WERI-Rb-1 (cell line): ENCODE results near the gene TEDC1.
"Not testable (repeated sequence)": the region's sequence is repeated elsewhere in the genome, so short reads cannot be mapped to it uniquely, and the experiment has no call there.

Experiments used
- DNase-seq: peaks from one replicate; pipeline ENCODE4 v3.0.0-alpha.2; 2020
- H3K27ac ChIP-seq: fragments of 250-450 bp; sonication (Bioruptor Pico); 2 replicates; pipeline ENCODE4 v1.5.1; 2020; ENCODE audit warnings: mild to moderate bottlenecking, moderate library complexity
- H3K27me3 ChIP-seq: fragments of 250-450 bp; sonication (Bioruptor Pico); 2 replicates; pipeline ENCODE4 v1.5.1; 2021; ENCODE audit warnings: mild to moderate bottlenecking, low read depth, moderate library complexity; ENCODE audit not compliant: insufficient read depth, severe bottlenecking
- H3K36me3 ChIP-seq: fragments of 250-450 bp; sonication (Bioruptor Pico); 2 replicates; pipeline ENCODE4 v1.5.1; 2020; ENCODE audit warnings: mild to moderate bottlenecking, moderate library complexity
- H3K4me3 ChIP-seq: 2 replicates; pipeline ENCODE4 v1.5.1; 2011; ENCODE audit warnings: low read depth, mild to moderate bottlenecking, control low read depth, low read length
- H3K9me3 ChIP-seq: fragments of 250-450 bp; sonication (Bioruptor Pico); 2 replicates; pipeline ENCODE4 v1.5.1; 2021; ENCODE audit warnings: mild to moderate bottlenecking, moderate library complexity; ENCODE audit not compliant: severe bottlenecking
- CTCF ChIP-seq: IDR thresholded peaks from 2 replicates; pipeline ENCODE4 v1.5.1; 2011; ENCODE audit warnings: low read depth, mild to moderate bottlenecking, control low read depth, inconsistent platforms, low read length

The TEDC1 gene

GRCh38 chr14:105536691-105537579 is 45.9 kb downstream of the TEDC1 start:
- H3K27me3 ChIP-seq, result peaks cover 64% of the 10 kb centered on the region
- H3K36me3 ChIP-seq, result no peaks in the 10 kb centered on the region
- no peak for TF ChIP-seq CTCF
- no peaks in the 10 kb centered on the region for H3K9me3 ChIP-seq
- H3K4me3 ChIP-seq, result no peak overlapping the region
- H3K27ac ChIP-seq, result no peak overlapping the region
- no peak for DNase-seq

- Histone ChIP-seq H3K9me3 (no peaks in the 10 kb centered on the region), H3K4me3 (no peak overlapping the region), H3K36me3 (no peaks in the 10 kb centered on the region), H3K27ac (no peak overlapping the region), H3K27me3 (peaks cover 71% of the 10 kb centered on the region)
- TF ChIP-seq CTCF, result peak; percentile 95
- DNase-seq, result peak; percentile 55
These were observed 46.8 kb downstream of the TEDC1 start for GRCh38 chr14:105537580-105538474.

GRCh38 chr14:105538481-105539049 is 47.5 kb downstream of the TEDC1 start:
- peaks cover 77% of the 10 kb centered on the region for H3K27me3 ChIP-seq
- no peak for TF ChIP-seq CTCF
- no peak overlapping the region for H3K27ac ChIP-seq
- no peaks in the 10 kb centered on the region for H3K36me3 ChIP-seq
- no peak overlapping the region for H3K4me3 ChIP-seq
- DNase-seq, result no peak
- peaks cover 4% of the 10 kb centered on the region for H3K9me3 ChIP-seq

GRCh38 chr14:105540811-105541210 is 49.8 kb downstream of the TEDC1 start:
- H3K27me3 ChIP-seq, result peaks cover 78% of the 10 kb centered on the region
- no peak for TF ChIP-seq CTCF
- peaks cover 5% of the 10 kb centered on the region for H3K9me3 ChIP-seq
- H3K4me3 ChIP-seq, result no peak overlapping the region
- no peak for DNase-seq
- no peaks in the 10 kb centered on the region for H3K36me3 ChIP-seq
- H3K27ac ChIP-seq, result no peak overlapping the region

GRCh38 chr14:105541218-105541875 is 50.3 kb downstream of the TEDC1 start:
- no peak for DNase-seq
- Histone ChIP-seq H3K36me3 (no peaks in the 10 kb centered on the region), H3K27ac (no peak overlapping the region), H3K27me3 (peaks cover 72% of the 10 kb centered on the region), H3K4me3 (no peak overlapping the region), H3K9me3 (peaks cover 5% of the 10 kb centered on the region)
- TF ChIP-seq CTCF, result no peak

GRCh38 chr14:105545676-105546075 is 54.6 kb downstream of the TEDC1 start:
- not testable (repeated sequence) for DNase-seq, H3K36me3 ChIP-seq, H3K27ac ChIP-seq, H3K4me3 ChIP-seq
- Histone ChIP-seq H3K9me3 (peaks cover 11% of the 10 kb centered on the region), H3K27me3 (peaks cover 50% of the 10 kb centered on the region)

GRCh38 chr14:105546410-105546809 is 55.4 kb downstream of the TEDC1 start:
- not testable (repeated sequence) for H3K4me3 ChIP-seq, H3K36me3 ChIP-seq, DNase-seq, H3K27ac ChIP-seq
- peaks cover 11% of the 10 kb centered on the region for H3K9me3 ChIP-seq
- H3K27me3 ChIP-seq, result peaks cover 50% of the 10 kb centered on the region

GRCh38 chr14:105547072-105547471 is 56.0 kb downstream of the TEDC1 start:
- DNase-seq, H3K36me3 ChIP-seq, H3K27ac ChIP-seq, H3K4me3 ChIP-seq: not testable (repeated sequence)
- H3K27me3 ChIP-seq, result peaks cover 49% of the 10 kb centered on the region
- H3K9me3 ChIP-seq, result peaks cover 11% of the 10 kb centered on the region
